HL-60/S4 (cell line): ENCODE results near the gene LDLRAP1.

Experiments
- in situ Hi-C: fragments of 300-500 bp; cut with MboI; formaldehyde crosslinking; loops from 2 replicates; pipeline ENCODE4 v1.14.3; 2022; ENCODE audit warnings: low sequenced_read_pairs

Gene LDLRAP1

GRCh38 chr1:25541889-25542658 is 1.3 kb upstream of the LDLRAP1 start:
- in situ Hi-C loops = no loop called here

- in situ Hi-C loops = no loop called here
Observed at GRCh38 chr1:25543005-25543424, 391 bp upstream of the LDLRAP1 start.

GRCh38 chr1:25544243-25544764 is 898 bp downstream of the LDLRAP1 start:
- in situ Hi-C loops = no loop called here

GRCh38 chr1:25544819-25545218 is 1.4 kb downstream of the LDLRAP1 start:
- in situ Hi-C loops = no loop called here

- in situ Hi-C loops = no loop called here
Observed at GRCh38 chr1:25545767-25546166, 2.4 kb downstream of the LDLRAP1 start.

GRCh38 chr1:25546193-25546592 is 2.8 kb downstream of the LDLRAP1 start:
- in situ Hi-C loops = no loop called here

GRCh38 chr1:25548601-25549000 is 5.2 kb downstream of the LDLRAP1 start:
- in situ Hi-C loops = no loop called here

GRCh38 chr1:25549273-25550154 is 6.1 kb downstream of the LDLRAP1 start:
- in situ Hi-C loops = no loop called here

GRCh38 chr1:25550155-25550506 is 6.7 kb downstream of the LDLRAP1 start:
- in situ Hi-C loops = no loop called here

GRCh38 chr1:25550683-25551310 is 7.4 kb downstream of the LDLRAP1 start:
- in situ Hi-C loops = no loop called here

GRCh38 chr1:25553749-25554429 is 10.5 kb downstream of the LDLRAP1 start:
- in situ Hi-C loops = no loop called here

- in situ Hi-C loops = no loop called here
Observed at GRCh38 chr1:25554430-25554780, 11.0 kb downstream of the LDLRAP1 start.

- in situ Hi-C loops = no loop called here
Observed at GRCh38 chr1:25554886-25555752, 11.7 kb downstream of the LDLRAP1 start.

GRCh38 chr1:25555753-25556092 is 12.3 kb downstream of the LDLRAP1 start:
- in situ Hi-C loops = no loop called here

- in situ Hi-C loops = no loop called here
Observed at GRCh38 chr1:25556132-25556670, 12.8 kb downstream of the LDLRAP1 start.

- in situ Hi-C loops = no loop called here
Observed at GRCh38 chr1:25556791-25557476, 13.5 kb downstream of the LDLRAP1 start.

GRCh38 chr1:25557543-25557942 is 14.1 kb downstream of the LDLRAP1 start:
- in situ Hi-C loops = no loop called here

- in situ Hi-C loops = no loop called here
Observed at GRCh38 chr1:25559031-25559430, 15.6 kb downstream of the LDLRAP1 start.

- in situ Hi-C loops = no loop called here
Observed at GRCh38 chr1:25560001-25560400, 16.6 kb downstream of the LDLRAP1 start.
